ENCODE results near the gene ESF1. TPM values are rescaled to one million over a fixed set of nuclear protein-coding genes. Genes with fewer than 3 reads are reported as not detected.
A peak's percentile ranks its signal among the peaks of the same experiment; 100 is the strongest.

ESF1 gene
- total and polyA plus RNA-seq, 8 donors, result 11.3 to 32.4 (median 26.0) TPM

GRCh38 chr20:13687815-13688214 lies 96.9 kb downstream of the ESF1 start:
- DNase-seq, result no peak
- intact Hi-C loops (cut with DNase I), result no loop called here

GRCh38 chr20:13685623-13686022 lies 99.1 kb downstream of the ESF1 start:
- Histone ChIP-seq H3K9me3 (no peaks in the 10 kb centered on the region), H3K4me1 (no peaks in the 10 kb centered on the region), H3K36me3 (no peaks in the 10 kb centered on the region), H3K27ac (no peak overlapping the region), H3K4me3 (no peak overlapping the region), H3K27me3 (no peaks in the 10 kb centered on the region)
- no peak for DNase-seq
- ATAC-seq, result no peak
- no peak for TF ChIP-seq CTCF (IDR thresholded peaks at IDR 0.05)
- intact Hi-C loops (cut with DNase I), result no loop called here

More at GRCh38 chr20:13687815-13688214, 96.9 kb downstream of the ESF1 start:
- no peak for TF ChIP-seq CTCF (IDR thresholded peaks at IDR 0.05)
- H3K9me3 ChIP-seq, result no peaks in the 10 kb centered on the region
- H3K4me3 ChIP-seq, result no peak overlapping the region
- ATAC-seq, result peak; percentile 16
- H3K4me1 ChIP-seq, result no peaks in the 10 kb centered on the region
- H3K27me3 ChIP-seq, result no peaks in the 10 kb centered on the region
- H3K36me3 ChIP-seq, result no peaks in the 10 kb centered on the region
- H3K27ac ChIP-seq, result peak overlapping the region in 1 of 2 donors; percentile 29

GRCh38 chr20:13684566-13685222 lies 100.0 kb downstream of the ESF1 start:
- H3K27ac ChIP-seq, result no peak overlapping the region
- DNase-seq, result no peak
- intact Hi-C loops (cut with DNase I), result no loop called here
- H3K27me3 ChIP-seq, result no peaks in the 10 kb centered on the region
- no peak for TF ChIP-seq CTCF (IDR thresholded peaks at IDR 0.05)
- H3K9me3 ChIP-seq, result no peaks in the 10 kb centered on the region
- H3K4me3 ChIP-seq, result no peak overlapping the region
- no peaks in the 10 kb centered on the region for H3K4me1 ChIP-seq
- ATAC-seq, result no peak
- H3K36me3 ChIP-seq, result no peaks in the 10 kb centered on the region

- intact Hi-C loops (cut with DNase I), result no loop called here
- no peak for ATAC-seq
- no peaks in the 10 kb centered on the region for H3K4me1 ChIP-seq
Measured at GRCh38 chr20:13683833-13684232, 100.9 kb downstream of the ESF1 start.

More at GRCh38 chr20:13683833-13684232, 100.9 kb downstream of the ESF1 start:
- no peak for DNase-seq
- Histone ChIP-seq H3K4me3 (no peak overlapping the region), H3K27ac (no peak overlapping the region), H3K9me3 (no peaks in the 10 kb centered on the region), H3K36me3 (no peaks in the 10 kb centered on the region), H3K27me3 (no peaks in the 10 kb centered on the region)
- no peak for TF ChIP-seq CTCF (IDR thresholded peaks at IDR 0.05)
